ENCODE data around the gene ESRP2.

Gene ESRP2

DNA sequence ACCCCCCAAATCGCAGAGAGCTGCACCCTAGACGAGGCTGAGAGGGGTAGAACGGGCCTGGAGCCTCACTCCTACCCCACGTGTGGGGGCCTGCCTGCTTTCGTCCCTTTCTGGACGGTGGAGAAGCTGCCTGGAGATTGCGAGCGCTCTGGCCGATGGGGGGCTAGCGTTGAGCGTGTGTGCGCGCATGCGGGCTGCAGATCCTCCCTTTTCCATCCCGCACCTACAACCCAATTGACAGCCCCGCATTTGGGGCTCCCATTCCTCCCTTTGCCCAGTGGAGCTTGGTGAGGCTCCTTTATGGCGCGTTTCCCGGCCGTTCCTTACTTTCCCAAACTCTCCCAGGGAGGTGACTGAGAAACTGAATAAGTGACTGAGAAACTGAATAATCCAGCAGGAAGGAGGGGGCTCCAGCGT is 907 bp upstream of the ESRP2 start:
- DNase-seq = peak; percentile 66

DNA sequence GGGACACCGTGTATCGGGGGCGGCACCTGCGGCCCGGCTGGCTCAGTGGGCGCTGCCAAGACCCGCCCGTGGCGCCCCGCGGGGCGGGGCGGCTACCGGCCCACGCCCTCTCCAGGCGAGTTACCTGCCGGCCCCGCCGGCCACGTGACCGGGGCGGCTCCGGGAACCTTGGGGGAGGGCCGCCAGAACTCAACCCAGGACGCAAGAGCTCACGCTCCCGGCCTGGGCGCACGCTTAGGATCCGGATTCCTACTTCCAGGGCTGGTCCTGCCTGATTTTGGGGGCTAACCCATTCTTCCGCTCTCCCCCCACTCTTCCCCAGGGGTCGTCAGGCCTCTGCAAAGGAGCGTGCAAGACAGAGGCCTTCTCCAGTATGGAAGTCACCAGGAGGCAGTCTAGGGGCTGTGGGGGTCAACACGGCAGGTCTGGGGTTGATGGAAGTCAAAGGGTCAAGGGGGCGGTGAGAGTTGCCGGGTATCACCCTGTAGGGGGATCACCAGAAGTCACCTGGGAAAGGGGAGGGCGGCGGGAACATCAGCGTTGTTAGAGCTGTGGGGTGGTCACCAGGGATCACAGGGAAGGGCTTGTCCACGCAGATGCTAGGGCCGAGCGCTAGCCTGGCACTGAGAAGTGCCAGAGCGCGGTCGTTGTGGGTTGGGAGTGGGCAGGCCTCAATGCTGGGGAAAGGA is 354 bp upstream of the ESRP2 start:
- DNase-seq = peak; percentile 83

DNA sequence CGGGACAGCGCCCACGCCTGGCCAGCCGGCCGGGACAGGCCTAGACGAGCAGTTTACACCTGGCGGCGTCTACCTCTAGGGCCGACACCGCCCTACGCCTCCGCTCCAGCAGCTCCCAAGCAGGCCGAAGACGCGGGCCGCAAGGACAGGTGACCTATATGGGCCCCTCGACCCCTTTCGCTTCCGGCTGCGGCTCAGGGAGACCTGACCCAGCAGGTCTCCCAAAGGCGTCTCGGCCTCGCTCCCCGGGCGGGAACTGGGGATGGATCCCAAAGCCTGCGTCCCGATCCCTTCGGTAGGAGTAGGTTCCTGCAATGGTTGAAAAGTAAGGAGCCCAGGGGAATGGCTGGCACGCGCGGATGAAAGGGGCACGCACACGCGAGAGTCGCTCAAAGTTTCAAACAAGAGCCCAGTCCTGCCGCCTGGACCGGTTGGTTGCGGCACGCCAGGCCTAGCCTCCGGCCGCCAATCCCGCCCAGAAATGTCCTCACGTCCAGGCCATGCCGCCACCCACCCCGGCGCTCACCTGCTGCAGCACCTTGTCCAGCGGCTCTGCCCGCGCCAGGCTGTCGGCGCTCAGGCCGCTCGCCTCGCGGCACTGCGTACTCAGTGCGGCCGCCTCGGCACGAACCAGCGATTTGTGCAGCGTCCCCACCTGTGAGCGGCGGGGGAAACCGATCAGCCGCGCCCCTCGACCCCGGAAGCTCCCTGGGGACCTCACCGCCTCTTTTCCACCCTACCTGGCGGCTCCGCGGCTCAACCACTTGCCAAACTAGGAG is 630 bp downstream of the ESRP2 start:
- peak; percentile 63 for DNase-seq

DNA sequence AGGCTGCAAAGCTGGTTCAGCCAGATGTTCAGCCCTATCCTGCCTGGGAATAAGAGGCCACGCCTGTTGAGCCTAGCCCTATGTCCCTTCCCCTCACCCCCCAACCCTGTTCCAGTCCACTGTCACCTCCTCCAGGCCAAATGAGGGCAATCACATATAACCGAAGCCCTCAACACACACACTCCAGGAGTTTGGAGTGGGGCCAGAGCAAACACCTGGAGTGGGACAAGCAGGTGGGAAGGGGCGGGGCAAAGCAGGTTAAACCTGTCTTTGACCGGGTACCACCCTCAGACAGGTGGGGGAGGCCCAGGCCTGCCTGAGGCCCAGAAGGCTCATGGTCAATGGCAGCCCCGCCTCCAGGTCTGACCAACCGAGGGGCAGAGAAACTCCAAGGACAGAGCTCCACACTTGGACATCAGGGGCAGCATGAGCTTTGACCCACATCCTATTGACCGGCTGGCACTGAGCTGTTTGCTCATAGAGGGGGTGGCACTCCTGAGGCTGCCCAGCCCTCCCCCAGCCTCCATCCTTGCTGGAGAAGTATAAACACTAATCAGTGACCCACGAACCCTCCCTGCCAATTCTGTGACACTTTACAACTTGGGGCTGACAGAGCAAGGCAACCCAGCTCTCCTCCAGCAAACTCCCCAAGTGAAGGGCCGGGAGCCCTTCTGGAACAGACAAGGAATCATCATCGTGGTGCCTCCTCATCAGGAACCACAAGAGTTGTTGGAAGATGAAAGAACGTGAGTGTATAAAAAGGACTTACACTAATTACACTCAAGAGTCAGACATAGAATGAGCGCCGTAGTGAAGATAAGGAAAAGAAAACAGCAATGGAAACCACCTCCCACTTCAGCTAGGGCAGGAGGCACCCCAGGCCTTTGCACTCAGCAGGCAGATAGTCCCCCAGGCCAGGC is 1.5 kb downstream of the ESRP2 start:
- peak; percentile 64 for DNase-seq

DNA sequence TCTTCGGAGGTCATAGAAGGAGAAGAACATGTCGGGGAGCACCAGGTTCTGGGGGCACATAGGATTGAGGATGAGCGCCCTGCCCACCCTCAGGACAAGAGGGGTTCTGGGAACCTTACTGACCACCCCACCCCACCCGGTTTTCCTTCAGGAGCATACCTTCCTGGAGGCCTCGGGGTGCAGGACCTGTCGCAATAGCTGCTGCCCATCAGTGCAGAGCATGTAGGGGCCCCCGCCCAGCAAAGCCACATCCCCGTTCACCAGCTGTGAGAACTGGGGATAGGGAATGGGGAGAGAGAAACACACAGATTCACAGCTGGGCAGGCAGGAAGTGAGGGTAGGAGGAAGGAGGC is 2.1 kb downstream of the ESRP2 start:
- DNase-seq = peak; percentile 62

DNA sequence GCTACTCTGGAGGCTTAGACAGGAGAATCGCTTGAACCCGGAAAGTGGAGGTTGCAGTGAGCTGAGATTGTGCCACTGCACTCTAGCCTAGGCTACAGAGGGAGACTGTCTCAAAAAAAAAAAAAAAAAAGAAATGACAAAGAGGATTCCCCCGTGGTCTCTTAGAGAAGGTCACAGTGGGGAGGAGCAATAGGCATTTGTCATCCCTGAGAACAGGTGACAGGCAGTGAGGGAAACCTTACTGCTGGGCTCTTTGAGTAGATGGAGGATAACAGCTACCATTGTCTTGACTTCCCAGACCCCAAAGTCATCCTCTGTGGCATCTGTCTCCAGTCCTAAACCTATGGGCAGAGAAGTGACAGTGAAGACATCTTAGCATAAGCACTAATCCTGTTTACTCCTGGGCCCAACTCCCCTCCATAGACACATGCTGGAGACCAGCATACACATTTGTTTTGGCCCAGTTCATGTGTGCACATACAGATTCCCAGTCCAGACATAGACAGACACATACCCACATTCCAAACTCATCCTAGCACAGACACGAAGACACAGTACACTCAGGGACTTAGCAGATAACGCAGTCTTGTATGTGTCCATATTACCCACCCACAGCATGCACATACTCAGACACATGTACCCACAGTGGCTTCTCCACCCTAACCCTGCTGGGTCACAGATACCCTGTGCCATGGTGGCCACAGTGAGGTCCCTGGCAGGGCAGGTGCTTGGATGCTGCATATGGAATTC is 2.7 kb downstream of the ESRP2 start:
- DNase-seq = peak; percentile 61

DNA sequence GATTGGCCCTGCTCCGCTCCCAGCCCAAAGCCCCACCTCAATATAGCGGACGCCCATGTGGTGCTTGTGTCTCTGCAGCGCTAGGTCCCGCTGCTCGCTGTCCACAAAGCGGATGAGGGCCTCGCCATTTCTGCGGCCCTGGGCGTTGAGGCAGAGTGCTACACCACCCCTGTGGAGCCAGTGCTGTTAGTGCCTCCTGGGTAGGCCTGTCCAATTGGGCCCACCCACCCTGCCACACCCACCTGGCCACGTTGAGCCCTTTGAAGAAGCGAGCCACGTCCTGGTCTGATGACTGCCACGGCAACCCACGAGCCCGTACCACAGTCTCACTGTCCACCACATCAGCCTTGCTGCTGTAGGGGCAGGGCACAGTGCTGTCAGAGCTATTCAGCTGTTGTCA is 3.6 kb downstream of the ESRP2 start:
- DNase-seq = peak; percentile 63

DNA sequence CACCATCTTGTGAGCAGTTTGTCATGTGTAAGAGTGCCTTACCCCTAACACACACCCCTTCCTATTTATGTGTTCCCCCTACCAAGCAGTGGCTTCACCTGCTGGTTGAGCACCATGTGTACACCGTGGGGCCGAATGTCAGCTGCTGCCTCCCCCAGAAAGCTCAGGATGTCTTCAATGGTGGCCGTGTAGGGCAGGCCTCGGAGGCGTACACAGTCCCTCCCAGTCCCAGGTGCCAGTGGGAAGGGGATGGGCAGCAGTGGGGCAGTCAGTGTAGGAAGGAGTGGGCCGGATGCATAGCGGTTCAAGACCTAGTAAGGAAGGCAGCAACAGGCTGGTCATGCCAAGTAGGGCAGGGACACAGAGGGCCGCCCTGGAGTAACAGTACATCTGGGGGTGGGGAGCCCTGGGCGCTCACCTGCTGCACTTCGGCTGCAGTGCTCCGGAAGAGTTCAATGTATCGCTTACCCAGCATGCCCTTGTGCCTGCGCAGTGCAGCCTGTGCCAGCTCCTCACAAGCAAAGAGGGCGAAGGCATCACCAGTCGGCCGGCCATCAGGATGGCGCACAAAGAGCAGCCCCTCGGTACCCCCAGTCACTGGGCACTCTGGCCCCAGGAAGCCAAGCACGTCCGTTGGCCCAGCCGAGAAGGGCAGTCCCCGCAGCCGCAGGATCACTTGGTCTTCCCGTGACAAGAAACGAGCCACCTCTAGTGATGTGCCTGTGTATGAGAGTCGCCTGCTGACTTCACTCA is 4.4 kb downstream of the ESRP2 start:
- DNase-seq = peak; percentile 53

DNA sequence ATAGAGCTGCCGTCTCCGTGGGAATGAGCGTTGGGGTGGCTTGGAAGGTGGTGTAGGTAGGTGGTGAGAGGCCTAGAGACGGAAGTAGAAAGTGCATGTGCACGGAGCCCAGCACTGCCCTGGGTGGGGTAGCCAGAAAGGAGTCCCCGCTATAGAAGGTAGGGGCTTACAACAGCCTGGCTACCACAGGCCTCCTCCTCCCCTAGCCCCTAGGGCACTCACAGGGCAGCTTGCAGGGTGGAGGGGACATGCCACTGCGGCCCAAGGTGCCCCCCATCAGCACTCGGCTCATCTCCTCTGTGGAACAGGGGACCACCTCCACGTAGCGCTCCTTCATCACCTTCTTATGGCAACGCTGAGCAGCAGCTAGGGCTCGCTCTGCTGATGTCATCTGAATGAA is 5.0 kb downstream of the ESRP2 start:
- peak; percentile 58 for DNase-seq

DNA sequence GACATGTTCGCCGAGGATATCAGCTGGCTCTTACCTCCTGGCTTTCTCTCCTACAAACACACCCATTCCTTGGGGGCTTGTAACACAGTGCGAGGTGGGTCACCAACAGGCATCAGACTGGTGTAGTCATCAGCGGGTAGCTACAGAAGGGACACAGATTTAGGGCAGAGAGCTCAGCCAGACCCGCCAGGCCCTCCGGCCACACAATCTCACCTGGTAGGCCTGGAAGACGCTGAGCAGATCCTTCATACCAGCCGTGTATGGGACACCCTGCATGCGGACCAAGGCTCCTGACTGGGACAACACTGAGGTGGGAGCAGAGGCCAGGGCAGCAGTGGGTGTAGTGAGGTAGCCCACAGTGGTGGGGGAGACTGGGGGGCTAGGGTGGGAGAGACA is 5.8 kb downstream of the ESRP2 start:
- peak; percentile 55 for DNase-seq

DNA sequence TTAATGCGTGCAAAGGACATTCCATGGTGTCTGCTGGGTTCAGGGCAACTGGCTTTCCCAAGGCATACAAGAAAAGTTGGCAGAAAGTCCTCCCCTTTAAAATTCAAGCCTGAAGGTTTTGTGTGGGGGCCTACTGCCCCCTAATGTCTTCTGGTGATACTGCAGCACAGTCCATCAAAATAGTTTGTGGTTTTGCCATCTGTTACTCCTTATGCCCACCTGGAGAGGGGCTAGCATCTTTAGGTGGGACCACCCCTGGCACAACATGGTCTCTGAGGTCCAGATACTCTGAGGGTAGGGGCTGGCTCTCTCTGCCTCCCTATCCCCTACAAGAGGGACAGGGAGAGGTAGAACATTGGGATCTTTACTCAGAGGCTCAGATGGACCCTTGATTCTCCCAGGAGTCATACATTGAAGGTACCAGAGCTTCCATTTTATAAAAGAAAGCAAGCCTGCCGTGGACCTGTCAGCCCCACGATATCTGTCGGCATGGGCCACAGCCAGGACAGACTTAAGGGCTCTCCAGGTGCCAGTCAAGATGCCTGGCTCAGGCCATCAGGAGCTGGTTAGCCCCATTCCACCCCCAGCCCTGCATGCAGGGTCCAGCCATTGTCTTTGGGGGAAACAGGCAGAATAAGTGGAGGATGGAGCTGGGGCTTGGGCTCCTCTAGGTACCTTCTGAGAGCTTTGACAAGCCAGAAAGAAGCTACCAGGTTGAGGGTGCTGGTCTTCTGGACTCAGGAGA is 6.3 kb downstream of the ESRP2 start:
- DNase-seq = peak; percentile 81

DNA sequence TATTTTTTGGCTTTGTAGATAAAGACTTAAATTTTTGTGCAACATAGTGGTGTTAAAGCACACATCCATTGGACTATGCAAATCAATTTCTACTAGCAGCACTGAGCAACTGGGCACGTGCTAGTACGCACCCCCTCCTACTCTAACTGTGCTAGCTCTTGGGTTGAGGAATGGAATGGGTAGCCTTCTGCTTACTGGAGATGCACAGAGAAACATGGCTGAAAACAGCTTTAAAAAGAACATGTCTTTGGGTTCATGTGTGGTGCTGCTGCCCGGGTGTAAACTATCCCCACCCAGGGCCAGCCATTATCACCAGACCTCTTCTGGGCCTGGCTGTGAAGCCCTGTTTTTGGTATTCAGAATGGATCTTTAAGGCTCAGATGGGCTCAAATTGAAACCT is 7.3 kb downstream of the ESRP2 start:
- peak; percentile 41 for DNase-seq

DNA sequence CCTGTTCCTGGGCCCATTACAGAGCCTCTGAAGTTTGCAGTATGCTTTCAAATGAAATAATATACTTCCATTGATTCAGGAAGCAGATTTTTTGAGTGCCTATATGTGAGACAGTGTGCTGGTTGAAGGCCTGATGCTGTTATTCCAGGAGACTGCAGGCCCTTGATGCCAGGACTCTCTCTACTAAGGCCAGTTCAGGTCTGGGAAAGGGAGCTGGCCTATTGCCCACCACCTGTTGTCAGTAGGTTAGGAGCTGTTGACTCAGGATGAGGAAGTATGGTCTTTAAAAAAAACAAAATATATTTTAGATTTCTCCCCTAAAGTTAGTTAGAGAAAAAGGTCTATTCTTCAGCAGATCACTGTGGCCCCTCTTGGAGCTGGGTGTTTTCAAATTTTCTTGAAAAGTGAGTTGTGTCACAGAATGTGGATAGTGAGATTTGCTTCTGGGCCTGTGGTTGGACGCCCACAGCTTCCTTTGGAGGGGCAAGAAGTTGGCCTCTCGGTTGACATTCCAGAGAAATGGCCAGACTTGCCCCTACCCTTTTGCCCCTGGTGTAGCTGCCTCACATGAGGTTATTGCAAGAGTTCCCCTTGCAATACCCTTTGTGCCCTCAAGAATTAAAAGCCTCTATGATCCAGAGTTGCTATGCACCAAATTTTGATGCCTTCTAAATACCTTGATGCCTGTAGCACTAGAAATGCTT is 7.9 kb downstream of the ESRP2 start:
- peak; percentile 57 for DNase-seq

DNA sequence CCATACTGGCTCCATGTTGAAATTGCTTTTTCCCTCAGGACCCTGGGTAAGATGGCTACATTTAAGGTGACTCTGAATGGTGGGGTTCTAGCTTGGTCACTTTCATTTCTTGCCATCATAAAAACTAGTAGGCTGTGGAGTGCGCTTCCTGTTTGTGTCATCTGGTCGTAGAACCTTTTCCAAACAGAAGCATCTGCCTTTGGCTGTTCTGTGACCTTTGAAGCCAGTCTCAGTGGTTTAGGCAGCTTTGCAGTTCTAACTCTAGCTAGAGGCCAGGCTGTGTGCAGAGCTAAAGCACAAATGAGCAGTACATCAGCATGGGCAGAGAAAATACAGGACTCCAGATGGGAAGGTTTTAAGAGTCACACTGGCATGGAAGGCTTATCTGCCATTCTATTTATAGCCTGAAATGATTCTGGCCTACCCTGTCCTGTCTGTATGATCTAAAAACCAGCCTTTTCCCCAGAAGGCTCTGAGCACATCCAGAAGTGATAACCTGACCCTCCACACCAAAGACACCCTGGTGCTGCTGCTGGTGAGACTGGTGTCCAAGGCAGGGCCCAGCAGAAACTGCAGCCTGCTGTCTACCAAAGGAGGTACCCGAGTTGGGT is 8.6 kb downstream of the ESRP2 start:
- DNase-seq = peak; percentile 59

DNA sequence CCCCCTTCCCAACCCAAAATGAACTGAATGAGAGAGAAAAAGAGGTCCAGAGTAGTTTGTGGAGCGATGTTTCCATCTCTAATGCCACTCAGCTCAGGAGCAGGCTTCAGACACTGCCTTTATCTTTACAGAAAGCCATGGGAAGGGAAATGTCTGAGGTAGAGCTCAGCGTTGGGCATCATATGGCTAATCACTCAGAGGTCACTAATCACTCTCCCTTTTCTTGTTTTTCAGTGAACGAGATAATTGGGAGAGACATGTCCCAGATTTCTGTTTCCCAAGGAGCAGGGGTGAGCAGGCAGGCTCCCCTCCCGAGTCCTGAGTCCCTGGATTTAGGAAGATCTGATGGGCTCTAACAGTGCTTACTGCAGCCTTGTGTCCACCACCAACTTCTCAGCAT is 9.8 kb downstream of the ESRP2 start:
- no peak for DNase-seq

DNA sequence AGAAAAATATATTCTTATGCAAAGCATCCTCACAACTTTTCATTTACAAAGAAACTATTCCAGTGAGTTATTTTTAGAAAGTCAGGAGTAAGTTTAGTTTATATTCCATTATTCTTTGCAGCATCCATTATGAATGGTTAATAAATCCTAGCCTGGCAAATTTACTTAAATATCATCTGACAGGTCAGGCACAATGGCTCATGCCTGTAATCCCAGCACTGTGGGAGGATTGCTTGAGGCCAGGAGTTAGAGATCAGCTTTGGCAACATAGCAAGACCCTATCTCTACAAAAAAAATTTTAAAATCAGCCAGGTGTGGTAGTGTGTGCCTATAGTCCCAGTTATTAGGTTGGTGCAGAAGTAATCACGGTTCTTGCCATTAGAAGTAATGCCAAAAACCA is 12.9 kb downstream of the ESRP2 start:
- no peak for DNase-seq

DNA sequence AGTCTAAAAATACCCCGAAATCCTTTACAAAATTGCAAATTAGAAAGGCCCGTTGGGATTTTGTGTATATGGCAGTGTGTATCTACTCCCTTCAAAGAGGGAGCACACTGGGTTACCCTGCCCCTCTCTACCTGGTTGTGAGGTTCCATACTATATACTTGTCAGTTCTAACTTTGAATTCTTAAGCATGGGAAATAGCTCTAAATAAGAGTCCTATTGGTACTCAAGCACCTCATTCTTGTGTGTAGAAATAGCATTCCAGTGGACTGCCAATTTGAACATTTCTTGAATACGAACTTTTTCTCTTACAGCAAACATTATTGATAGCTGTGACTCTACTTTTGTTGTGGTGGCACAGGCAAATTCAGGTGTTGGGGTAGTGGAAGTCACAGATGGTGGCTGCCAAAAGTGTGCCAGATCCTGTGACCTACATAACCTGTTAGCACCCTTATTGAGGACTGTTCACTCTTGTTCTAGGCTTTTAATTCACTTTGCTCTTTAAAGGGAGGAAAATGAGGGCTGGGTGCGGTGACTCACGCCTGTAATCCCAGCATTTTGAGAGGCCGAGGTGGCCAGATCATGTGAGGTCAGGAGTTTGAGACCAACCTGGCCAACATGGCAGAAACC is 16.1 kb downstream of the ESRP2 start:
- DNase-seq = peak; percentile 22

DNA sequence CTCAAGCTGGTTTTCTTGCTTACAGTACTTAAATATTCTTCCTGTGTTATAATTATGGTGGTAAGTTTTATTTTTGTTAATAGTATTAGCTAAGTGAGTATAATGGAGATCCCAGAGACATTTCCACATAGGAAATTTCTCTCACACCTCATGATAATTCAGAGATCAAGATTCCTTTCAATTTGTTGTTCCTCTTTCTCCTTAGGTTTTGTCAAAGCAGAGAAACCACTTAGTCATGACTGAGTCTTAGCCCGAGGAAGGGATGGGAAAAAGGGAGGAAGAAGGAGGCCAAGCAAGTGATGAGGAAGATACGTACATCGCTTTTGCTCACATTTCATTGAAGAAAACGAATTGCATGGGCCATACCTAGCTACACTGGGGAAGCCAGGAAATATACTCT is 18.4 kb downstream of the ESRP2 start:
- no peak for DNase-seq

DNA sequence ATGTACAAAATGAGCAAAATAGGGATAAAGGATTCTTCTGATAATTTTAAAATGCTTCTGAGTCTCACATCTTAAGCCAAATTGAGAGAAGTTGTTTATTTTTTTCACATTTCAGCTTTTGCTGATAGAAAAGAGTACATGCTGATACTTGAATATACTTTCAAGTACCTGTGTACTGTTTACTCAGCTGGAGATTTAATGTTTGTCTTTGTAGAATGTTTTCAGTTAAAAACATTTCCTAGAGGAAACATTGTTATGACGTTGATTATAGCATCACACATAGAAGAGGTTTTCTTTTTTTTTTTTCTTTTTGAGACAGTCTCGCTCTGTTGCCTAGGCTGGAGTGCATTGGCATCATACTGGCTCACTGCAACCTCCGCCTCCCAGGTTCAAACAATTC is 19.7 kb downstream of the ESRP2 start:
- no peak for DNase-seq

DNA sequence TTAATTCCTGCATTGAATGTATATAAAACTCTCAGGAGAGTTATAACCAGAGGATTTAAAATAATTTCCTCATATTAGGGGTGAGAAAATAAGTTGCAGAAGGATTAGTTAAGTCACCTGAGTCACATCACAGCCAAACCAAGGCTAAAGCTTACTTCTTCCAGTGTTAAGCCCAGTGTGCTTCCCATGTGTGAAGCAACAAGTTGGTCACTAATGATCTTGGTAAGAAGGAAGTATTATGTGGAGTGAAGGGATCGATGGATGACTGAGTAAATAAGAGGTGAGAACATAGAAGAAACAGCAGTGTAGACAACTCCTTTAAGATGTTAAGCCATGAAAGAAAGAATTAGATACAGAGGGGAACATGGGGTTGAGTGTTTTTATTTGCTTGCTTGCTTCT is 20.6 kb downstream of the ESRP2 start:
- DNase-seq = no peak

Data from activated effector memory CD4-positive, alpha-beta T cell treated with anti-CD3 and anti-CD28 coated beads, Interleukin-2, amount 50 U/mL, for 16 hours (primary cell).